Stimulated activated CD4-positive, alpha-beta T cell treated with anti-CD3 and anti-CD28 coated beads, Interleukin-1b, Interleukin-23, amount 100 ng/mL, for 48 hours (primary cell): ENCODE measurements around the gene ATP8A1.
"Not testable (repeated sequence)": the region's sequence is repeated elsewhere in the genome, so short reads cannot be mapped to it uniquely, and the experiment has no call there.

Experiments
- DNase-seq: peaks from one replicate; pipeline ENCODE4 v3.0.0-alpha.2; 2020

ATP8A1 gene

GRCh38 chr4:42656944-42657792, at the start of gene ATP8A1:
TSS of gene ATP8A1 (minus strand) at chr4:42657105. CDS start at chr4:42656873, 232 bp downstream.
- peak; percentile 89 for DNase-seq

GRCh38 chr4:42706086-42706485, 49.2 kb upstream of the ATP8A1 start:
- no peak for DNase-seq

GRCh38 chr4:42703813-42704212, 46.9 kb upstream of the ATP8A1 start:
- no peak for DNase-seq

- DNase-seq: no peak
Measured at GRCh38 chr4:42702895-42703294, 46.0 kb upstream of the ATP8A1 start.

GRCh38 chr4:42701780-42702179, 44.9 kb upstream of the ATP8A1 start:
- not testable (repeated sequence) for DNase-seq

- DNase-seq: no peak
Measured at GRCh38 chr4:42690537-42690936, 33.6 kb upstream of the ATP8A1 start.

GRCh38 chr4:42683393-42683792, 26.5 kb upstream of the ATP8A1 start:
- no peak for DNase-seq

- no peak for DNase-seq
Measured at GRCh38 chr4:42678512-42678911, 21.6 kb upstream of the ATP8A1 start.

- DNase-seq: no peak
Measured at GRCh38 chr4:42676066-42676951, 19.4 kb upstream of the ATP8A1 start.

GRCh38 chr4:42673082-42673425, 16.1 kb upstream of the ATP8A1 start:
- peak; percentile 44 for DNase-seq

GRCh38 chr4:42672359-42673081, 15.6 kb upstream of the ATP8A1 start:
- DNase-seq: no peak

GRCh38 chr4:42671431-42672194, 14.7 kb upstream of the ATP8A1 start:
- DNase-seq: peak; percentile 52

GRCh38 chr4:42658261-42658660, 1.4 kb upstream of the ATP8A1 start:
- DNase-seq: no peak

- no peak for DNase-seq
Measured at GRCh38 chr4:42656679-42656943, 294 bp downstream of the ATP8A1 start.

GRCh38 chr4:42655921-42656678, 805 bp downstream of the ATP8A1 start:
- DNase-seq: peak; percentile 28

- DNase-seq: no peak
Measured at GRCh38 chr4:42655269-42655637, 1.7 kb downstream of the ATP8A1 start.

- peak; percentile 34 for DNase-seq
Measured at GRCh38 chr4:42654631-42655268, 2.2 kb downstream of the ATP8A1 start.

GRCh38 chr4:42653626-42654560, 3.0 kb downstream of the ATP8A1 start:
- DNase-seq: no peak

GRCh38 chr4:42652529-42653231, 4.2 kb downstream of the ATP8A1 start:
- not testable (repeated sequence) for DNase-seq

GRCh38 chr4:42649870-42650269, 7.0 kb downstream of the ATP8A1 start:
- no peak for DNase-seq
